ELR (cell line): ENCODE results near the gene NGLY1.

Source experiments
- DNase-seq: peaks from one replicate; pipeline ENCODE4 v3.0.0-alpha.2; 2015; ENCODE audit warnings: low read depth

NGLY1 gene

DNA sequence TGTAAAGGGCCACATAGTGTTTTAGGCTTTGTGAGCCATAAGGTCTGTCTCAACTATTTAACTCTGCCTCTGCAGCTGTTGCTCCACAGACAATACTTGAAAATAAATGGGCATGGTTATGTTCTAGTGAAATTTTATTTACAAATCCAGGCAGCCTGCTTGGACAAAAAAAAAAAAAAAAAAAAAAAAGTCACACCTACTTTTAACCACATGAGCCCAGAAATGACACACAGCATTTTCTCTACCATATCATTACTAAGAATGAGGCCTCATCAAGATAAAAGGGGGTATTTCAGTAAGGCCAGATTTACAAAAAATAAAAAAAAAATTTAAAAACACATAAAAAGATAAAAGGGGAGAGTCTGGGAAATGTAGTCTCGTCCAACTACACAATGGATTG, 1.7 kb upstream of the NGLY1 start:
- no peak for DNase-seq

DNA sequence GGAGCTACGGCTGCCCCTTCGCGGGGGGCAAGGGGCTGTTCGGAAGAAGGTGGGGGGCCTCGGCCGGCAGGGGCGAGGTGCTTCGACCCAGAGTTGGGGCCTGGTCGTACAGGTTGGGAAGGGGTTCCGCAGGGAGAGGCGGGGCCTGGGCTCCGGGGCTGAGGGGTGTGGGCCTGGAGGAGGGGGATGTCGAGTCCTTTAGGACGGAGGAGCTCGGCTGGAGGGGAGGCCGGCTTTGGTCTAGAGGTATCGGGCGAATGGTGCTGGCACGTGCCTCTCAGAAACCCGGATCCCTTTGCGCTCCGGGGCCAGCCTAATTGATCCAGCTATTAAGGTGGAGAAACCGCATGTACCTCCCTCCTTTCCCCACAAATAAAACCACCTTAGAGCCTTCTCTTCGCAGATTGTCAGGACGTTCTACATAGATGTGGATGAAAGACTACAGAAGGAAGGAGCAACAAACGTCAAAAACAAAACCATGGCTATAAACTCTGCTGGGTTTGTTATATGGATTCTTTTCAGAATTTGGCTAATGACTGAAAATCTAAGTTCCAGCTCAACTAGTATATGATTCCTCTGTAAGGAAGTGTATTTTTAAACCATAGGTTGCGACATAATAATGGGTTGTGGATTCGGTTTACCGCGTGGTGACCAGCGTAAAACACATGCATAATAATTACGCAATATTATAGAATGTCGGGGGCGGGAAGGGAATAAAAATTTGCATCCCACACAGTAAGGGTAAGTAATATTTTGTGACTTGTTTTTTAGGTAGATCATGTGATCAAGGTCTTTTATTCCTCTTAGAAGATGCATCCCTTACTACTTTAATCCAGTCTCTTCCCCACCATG, 644 bp upstream of the NGLY1 start:
- peak; percentile 36 for DNase-seq

DNA sequence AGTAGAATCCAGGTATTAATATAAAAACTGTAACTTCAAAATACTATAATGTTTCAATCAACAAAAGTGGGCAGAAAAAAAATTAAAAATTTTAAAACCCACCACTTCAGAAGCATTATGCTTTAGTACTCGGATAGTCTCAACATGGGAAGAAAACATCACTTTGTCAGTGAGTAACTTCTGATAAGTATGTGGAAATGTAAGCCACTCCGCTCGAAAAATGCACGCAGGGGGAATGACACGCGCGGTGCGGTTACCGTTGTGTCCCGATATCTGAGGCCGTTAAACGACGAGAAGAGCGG, 656 bp downstream of the NGLY1 start:
- DNase-seq, result no peak

DNA sequence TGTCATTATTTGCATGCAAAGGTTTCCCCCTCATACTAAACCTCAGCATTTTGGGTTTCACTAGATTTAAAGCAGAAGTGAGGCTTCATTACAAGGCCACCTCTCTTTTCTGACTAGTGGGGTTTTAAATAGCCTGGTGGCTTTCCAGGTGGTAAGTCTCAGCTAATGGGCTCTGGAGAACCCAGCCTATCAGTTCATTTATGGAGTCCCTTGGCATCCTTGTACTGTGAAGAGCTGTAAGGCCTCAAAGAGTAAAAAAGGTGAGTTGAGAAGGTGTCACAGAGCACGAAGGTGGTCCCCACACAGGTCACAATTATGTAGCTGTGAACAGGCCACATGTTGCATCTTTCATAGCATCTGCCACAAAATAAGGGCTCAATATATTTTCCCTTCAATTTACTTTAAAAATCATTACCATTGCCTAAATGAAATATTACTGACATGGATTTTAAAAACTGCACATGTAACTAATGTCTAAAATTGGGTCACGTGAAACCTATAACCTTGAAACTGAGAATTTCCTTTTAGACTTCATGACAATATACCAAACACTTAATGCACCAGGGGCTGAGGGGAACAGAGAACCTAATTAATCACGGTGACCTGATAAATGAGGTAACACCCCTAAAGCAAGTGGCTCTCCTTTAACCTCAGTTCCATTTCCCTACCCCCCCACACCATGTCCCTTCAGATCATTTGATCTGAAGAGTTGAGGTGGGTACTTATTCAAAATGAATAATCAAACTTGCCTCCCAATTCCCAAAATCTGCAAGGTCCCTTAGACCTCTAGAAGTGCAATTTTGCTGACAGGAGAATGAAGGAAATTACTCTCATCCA, 1.3 kb downstream of the NGLY1 start:
- no peak for DNase-seq

DNA sequence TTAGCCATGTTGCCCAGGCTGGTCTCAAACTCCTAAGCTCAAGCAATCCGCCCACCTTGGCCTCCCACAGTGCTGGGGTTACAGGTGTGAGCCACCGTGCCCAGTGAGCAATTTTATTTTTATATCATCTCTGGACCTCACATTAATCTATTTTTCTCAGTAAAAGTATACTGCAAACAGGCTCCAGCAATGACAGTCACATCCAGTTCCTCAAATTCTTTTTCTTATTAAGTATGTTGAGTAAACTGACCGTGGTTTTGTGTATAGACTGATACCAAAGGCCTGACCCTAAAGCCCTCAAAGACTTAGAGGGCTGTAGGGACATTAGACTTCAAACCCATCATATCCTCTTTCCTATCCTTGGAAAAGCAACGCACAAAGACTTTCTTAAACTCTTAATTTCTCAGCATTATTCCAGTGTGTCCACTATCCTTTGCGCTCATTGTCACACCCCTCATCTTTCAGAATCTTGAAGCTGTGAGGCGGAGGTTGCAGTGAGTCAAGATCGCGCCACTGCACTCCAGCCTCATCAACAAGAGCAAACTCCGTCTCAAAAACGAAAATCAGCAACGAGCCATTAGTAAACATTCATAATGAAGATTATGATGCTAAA, 2.0 kb downstream of the NGLY1 start:
- no peak for DNase-seq

DNA sequence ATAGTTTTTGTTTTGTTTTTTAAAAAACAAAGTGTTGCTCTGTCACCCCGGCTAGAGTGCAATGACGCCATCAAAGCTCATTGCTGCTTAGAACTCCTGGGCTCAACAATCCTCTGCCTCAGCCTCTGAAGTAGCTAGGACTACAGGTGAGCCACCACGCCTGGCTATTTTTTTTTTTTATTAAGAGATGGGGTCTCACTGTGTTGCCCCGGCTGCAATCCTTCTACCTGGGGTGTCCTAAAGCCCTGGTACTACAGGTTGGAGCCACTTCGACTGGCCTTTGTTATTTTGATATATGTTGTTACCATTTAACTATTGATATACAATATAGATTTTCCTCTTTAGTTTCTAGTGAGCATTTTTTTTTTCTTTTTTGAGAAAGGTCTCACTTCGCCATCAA, 2.6 kb downstream of the NGLY1 start:
- no peak for DNase-seq

DNA sequence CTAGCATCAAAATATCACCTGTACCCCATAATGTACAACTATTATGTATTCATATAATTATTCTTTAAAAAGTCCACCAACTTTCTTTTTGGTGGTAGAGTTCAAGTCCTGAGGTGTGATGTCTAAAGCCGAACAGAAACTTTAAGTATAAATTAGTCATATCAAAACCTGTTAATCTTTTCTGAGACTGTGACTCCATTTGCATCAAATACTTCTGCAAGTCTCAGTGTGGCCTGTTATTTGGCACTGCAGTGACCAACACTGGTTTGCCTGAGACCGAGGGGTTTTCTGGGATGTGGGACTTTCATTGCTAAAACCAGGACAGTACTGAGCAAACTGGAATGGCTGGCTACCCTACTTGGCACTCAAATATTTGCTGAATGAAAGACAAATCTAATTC, 7.3 kb downstream of the NGLY1 start:
- no peak for DNase-seq

DNA sequence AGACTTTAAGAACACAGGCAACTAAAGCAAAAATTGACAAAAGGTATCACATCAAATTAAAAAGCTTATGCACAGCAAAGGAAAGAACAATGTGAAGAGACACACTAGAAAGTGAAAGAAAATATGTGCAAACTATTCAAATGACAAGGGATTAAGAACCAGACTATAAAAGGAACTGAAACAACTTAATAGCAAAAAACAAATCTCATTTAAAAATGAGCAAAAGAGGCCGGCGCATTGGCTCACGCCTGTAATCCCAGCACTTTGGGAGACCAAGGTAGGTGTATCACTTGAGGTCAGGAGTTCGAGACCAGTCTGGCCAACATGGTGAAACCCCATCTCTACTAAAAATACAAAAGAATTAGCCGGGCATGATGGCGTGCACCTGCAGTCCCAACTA, 14.4 kb downstream of the NGLY1 start:
- DNase-seq, result no peak

DNA sequence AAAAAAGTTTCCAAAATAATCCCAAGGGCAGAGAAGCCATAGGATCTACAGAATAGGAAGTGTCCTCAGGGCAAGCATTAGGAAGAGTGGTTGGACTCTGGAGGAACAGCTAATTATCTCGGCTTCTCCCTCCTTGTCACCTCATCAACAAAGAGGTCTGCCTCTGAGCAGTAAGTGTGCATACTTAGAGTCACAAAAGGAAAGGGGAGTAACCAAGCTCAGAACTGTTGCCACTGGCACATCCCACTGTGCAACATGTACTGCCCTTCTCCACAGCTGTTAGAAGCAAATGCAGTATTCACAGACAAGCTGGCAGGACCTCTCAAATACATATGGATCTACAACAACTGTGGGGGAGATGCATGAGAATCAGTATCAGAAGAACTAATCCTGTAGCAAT, 31.5 kb downstream of the NGLY1 start:
- DNase-seq, result no peak

DNA sequence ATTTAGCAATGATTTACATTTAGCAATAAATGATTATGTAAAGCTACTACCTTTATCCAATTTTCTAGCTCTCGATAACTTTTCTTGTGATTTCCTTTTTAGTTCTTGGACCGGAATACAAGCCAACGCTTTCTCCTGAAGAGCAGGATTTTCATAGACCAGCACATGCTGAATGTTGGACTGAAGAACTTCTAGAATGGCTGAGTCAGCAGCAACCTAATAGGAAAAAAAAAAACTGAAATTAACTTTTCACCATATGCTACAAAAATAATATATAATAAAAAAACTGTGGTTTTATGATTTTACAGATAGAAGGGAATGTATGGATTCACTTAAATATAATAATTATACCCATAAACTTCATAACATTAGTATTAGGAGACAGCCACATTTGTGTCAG, 32.2 kb downstream of the NGLY1 start:
- DNase-seq, result no peak

DNA sequence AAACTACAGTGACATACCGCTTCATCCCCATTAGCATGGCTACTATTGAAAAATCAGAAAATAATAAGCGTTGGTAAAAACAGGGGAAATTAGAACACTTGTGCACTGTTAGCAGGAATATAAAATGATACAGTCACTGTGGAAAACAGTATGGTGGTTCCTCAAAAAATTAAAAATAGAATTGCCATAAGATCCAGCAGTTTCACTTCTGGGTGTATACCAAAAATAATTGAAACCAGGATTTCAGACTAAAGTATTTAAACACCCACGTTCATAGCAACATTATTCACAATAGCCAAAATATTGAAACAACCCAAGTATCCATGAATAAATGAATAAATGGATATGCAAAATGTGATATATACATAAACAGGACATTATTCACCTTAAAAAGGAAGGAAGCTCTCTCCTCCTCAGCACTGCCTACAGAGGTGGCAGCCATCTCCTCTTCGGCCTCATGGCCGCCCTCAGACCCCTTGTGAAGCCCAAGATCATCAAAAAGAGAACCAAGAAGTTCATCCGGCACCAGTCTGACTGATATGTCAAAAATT, 34.1 kb downstream of the NGLY1 start:
- no peak for DNase-seq

DNA sequence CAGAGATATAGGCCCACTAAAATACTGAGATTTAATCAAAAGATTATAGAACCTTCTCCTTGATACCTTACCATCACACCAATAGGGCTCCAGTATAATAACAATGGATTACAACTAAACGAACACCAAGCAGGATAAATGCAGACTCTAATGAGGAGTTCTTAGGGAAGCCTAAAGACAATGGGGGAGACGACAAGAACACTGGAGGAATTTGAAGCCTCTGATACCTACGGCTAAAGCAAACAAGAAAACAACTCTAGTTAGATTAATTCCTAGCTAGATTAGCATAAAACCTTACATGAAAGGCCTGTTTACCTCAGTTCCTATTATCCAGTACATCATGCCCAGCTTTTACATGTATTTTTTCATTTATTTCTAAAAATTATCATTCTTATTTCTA, 35.1 kb downstream of the NGLY1 start:
- no peak for DNase-seq

DNA sequence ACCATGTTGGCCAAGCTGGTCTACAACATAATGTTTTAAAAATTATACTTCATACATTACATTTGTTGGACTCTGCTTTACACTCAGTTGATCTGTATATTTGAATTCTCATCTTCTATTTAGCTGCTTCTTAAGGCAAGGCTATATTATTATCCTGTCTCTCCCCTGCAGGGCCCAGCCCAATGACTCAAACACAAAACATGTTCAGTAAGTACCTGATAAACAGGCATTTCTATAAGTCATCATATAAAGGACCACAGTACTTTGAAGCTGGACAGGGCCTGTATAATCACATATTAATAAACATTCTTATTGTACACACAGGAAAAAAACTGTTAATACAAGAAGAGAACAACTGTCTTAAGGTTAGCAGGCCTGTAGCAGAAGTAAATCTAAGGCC, 36.2 kb downstream of the NGLY1 start:
- peak; percentile 54 for DNase-seq

DNA sequence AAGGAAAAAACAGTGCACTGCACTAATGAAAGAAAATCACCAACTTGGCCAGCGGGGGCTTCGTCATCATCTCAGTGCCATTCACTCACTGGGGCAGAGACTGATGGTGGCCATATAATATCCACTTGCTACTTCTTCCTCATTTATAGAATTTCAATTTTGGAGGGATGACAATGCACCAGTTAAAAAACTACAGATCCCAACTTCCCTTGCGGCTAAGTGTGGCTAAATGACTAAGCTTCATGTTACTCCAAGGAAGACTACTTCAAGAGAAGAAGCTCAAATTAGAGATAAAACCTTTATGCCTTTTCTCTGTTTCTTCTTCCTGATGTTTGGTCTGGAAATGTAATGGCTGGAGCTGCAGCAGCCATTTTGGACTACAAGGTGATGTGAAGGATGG, 38.8 kb downstream of the NGLY1 start:
- DNase-seq, result no peak

DNA sequence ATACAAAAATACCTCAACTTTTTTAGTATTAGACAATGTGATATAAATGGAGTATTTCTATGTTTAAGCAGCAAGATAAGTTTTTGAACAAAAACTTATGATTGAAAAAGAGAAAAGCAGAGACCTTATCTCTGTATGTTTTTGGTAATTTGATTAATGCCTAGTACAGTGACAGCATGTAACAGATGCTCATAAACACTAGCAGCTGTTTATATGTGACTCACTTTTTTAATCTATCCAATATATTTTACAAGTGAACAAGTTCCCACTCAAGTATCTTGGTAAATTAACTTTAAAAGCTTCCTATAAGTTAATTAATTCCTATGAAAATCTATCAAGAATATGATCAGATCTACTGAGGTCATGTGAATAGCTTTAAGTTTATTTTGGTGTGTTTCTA, 55.1 kb downstream of the NGLY1 start:
- no peak for DNase-seq

DNA sequence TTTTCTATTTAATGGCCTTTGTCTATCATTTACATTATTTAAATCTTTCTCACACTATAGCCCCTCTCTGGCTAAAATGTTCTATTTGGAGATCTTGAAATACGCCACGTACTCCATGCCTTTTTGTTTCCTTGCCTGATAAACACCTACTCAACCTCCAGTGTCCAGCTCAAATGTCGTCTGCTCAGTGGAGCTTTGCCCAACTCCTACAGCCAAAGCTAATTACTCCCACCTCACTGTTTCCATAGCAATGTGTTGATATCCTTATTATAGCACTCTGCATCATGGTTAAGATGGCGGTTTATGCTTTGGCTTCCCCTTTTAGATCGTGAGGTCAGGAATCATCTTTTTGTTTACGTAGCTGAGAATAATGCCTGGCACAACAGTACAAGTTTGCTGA, 55.9 kb downstream of the NGLY1 start:
- DNase-seq, result no peak

DNA sequence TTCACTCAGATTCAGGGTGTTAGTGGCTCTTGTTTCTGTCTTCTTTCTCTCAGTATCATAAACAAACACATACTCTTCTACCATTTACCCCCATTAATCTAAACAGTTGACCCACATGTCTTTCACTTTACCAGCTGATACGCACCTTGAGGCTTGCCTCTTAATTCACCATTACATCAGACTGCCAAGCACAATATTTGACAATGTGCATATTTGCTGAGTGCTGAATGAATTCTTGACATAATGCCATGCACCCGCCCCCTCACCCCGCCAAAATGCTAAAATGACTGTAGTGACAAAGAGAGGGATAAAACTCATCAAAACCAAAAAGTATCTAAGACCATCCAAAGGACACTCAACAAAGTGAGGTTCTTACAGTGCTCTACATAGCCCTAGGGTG, 57.4 kb downstream of the NGLY1 start:
- no peak for DNase-seq

DNA sequence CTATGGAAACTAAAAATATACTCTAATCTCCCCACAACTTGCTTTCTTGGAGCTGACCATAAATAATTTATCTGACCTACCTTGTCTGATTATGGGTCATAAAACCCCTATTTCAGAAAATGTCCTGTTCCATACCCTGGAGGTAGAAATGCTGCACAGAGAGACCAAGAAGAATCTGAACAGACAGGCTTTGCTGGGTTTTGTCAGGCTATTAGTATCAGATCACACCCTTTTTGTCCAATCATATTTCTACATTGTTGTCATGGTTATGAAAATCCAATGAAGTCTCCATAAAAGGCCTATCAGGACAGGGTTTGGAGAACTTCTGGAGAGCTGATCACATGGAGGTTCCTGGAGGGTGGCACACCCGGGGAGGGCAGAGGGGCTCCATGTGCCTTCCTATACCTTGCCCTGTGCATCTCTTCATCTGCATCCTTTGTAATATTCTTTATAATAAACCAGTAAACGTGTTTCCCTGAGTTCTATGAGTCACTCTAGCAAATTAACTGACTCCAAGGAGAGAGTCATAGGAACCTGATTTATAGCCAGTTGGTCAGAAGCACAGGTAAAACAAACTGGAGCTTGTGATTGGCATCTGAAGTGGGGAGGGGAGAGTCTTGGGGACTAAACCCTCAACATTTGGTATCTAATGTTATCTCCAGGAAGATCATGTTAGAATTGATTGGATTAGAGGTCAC, 58.1 kb downstream of the NGLY1 start:
- no peak for DNase-seq

DNA sequence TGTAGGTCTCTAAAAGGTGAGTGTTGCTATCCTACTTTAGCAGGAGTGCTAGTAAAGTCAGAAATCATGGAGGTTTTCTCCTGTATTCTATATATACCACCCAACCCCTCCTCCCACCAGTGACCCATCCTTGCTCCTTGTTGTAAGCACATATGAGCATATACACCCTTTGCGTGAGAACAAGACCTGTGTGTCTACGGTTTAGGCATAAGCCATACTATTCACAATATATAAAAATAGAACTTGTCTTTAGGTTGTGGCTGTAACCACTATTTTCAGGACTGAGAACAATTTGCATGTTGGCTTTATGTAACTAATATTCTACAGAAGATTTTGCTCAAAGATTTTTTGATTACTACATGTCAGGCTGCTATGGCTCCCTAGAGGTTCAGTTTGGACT, 59.4 kb downstream of the NGLY1 start:
- DNase-seq, result no peak

DNA sequence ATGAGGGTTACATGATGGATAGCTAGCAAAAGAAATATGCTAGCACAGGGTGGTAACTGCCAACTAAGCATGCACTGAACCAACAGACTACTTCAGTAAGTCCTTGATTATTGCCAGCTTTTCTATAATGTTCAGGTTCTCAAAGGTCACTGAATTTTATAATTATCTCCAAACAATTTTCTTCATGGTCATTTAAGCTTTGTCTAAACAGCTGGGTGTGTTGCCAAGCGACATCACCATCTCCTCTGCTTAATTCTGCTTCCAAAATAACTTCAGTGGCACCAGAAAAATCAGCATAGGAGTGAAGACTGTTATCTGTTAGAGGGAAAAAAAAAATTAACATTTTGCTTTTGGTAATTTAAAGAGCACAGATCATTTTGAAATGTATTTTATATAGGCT, 63.9 kb downstream of the NGLY1 start:
- DNase-seq, result no peak

DNA sequence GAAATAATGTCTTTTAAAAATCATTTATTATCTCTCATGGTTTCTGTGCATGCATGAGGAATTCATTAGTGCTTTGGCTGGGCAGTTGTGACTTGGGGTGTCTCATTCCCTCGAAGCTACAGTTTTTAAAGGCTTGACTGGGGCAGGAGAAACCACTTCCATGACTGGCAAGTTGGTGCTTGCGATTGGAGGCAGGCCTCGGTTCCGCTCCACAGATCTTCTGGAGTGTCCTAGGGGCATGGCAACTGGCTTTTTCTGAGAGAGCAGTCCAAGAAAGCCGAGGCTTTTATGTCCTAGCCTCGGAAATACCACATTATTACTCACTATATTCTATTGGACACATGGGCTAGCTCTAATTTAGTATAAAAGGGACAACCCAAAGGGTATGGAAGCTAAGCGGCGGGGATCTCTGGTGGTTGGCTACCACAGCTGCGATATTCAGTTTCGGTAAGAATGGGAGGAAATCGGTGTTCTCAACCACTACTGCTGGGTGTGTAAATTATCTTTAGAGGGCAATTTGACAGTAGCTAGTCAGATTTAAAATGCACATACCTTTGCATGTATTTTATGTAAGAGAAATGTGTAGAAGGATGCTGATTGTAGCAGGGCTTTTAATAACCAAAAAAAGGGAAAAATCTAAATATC, 69.8 kb downstream of the NGLY1 start:
- DNase-seq, result no peak

DNA sequence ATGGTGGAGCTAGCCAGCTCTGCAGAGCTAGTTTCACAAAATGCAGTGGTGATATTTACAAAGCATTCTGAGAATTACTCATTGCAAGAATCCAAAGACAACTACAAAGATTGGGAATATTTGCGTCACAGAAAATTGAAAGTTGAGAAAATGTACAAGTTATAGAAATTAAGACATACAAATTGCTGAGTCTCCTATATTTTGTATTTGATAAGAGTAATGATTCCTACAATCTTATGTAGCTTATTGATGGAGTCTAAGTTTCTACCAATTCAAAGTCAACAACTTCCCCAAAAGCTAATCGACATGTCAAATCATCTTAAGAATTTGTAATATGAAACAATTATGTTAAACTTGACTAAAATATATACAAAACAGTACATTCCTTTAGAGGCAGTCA, 72.2 kb downstream of the NGLY1 start:
- no peak for DNase-seq
